Panc1 (cell line): ENCODE measurements around the gene GBE1.

Experiments
- POLR2AphosphoS5 ChIP-seq: IDR thresholded peaks from 2 replicates; pipeline ENCODE4 v1.6.1; 2012; ENCODE audit warnings: mild to moderate bottlenecking, low read depth, low read length, moderate library complexity
- REST ChIP-seq, 2 experiments: IDR thresholded peaks; 2 replicates each; pipeline ENCODE4 v1.6.1; 2011 to 2012; ENCODE audit warnings: low read depth in 2 of 2, control low read depth in 1 of 2, low read length in 1 of 2, mild to moderate bottlenecking in 1 of 2, moderate library complexity in 1 of 2; ENCODE audit not compliant: insufficient read depth in 1 of 2
- SIN3A ChIP-seq: IDR thresholded peaks from 2 replicates; pipeline ENCODE4 v1.6.1; 2012; ENCODE audit warnings: low read depth, mild to moderate bottlenecking, low read length, moderate library complexity, borderline replicate concordance; ENCODE audit not compliant: insufficient read depth
- TCF7L2 ChIP-seq: IDR thresholded peaks from 2 replicates; pipeline ENCODE4 v1.6.1; 2011; ENCODE audit warnings: mild to moderate bottlenecking, low read depth, low read length, inconsistent platforms
- TF ChIP-seq, protein P1 (sequence below): fragments of 450-650 bp; IDR thresholded peaks from 2 replicates; pipeline ENCODE4 v1.5.1; 2017; ENCODE audit warnings: mild to moderate bottlenecking

- TF ChIP-seq, protein P1, sequence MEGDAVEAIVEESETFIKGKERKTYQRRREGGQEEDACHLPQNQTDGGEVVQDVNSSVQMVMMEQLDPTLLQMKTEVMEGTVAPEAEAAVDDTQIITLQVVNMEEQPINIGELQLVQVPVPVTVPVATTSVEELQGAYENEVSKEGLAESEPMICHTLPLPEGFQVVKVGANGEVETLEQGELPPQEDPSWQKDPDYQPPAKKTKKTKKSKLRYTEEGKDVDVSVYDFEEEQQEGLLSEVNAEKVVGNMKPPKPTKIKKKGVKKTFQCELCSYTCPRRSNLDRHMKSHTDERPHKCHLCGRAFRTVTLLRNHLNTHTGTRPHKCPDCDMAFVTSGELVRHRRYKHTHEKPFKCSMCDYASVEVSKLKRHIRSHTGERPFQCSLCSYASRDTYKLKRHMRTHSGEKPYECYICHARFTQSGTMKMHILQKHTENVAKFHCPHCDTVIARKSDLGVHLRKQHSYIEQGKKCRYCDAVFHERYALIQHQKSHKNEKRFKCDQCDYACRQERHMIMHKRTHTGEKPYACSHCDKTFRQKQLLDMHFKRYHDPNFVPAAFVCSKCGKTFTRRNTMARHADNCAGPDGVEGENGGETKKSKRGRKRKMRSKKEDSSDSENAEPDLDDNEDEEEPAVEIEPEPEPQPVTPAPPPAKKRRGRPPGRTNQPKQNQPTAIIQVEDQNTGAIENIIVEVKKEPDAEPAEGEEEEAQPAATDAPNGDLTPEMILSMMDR: no peak
- TF ChIP-seq POLR2AphosphoS5 (no peak), SIN3A (no peak), REST (IDR thresholded peaks at IDR 0.05; ENCODE audit: insufficient read depth in 1 of 2, low read depth in 2 of 2, low read length in 1 of 2) (no peak), TCF7L2 (no peak)
Measured at GRCh38 chr3:81465510-81466200, 295.8 kb downstream of the GBE1 start.
